OCI-LY3 (cell line): ENCODE measurements around the gene DRAP1.

Source experiments
- CTCF ChIP-seq: fragments of 200-600, 300-600 bp; sonication (generic); IDR thresholded peaks from 2 replicates; pipeline ENCODE4 v1.5.1; 2014; ENCODE audit warnings: antibody characterized with exemption, low read length, low read depth
- EZH2phosphoT487 ChIP-seq: fragments of 200-600 bp; shearing (Covaris generic); IDR thresholded peaks from 2 replicates; pipeline ENCODE4 v1.6.1; 2018; ENCODE audit warnings: antibody characterized with exemption, mixed run types, low read depth

GRCh38 chr11:65880027-65880426 is 39.2 kb upstream of the DRAP1 start:
- TF ChIP-seq CTCF = no peak
- TF ChIP-seq EZH2phosphoT487 = no peak
